Caco-2 (cell line): Measurements from ENCODE around the gene ZC3H18. TPM values are rescaled to one million over a fixed set of nuclear protein-coding genes. Genes with fewer than 3 reads are reported as not detected.

Experiments used
- BruUV-seq: library from RNA; stranded (reverse); fragments of 400-500 nt; replicated peaks from 2 replicates; lab custom pipeline; 2021; lab: Mats Ljungman, UMichigan
- CTCF ChIA-PET: fragments of 300-600 bp; sonication (Branson Sonifier 250); formaldehyde crosslinking; loops from one replicate; lab custom pipeline; 2022; ENCODE audit warnings: antibody characterized with exemption; lab: Charles Lee
- POLR2A ChIA-PET: fragments of 300-600 bp; sonication (Branson Sonifier 250); formaldehyde crosslinking; loops from one replicate; lab custom pipeline; 2022; ENCODE audit warnings: antibody characterized with exemption; lab: Charles Lee
- DNase-seq, 2 experiments: peaks; one replicate each; pipeline versions ENCODE4 v3.0.0 to v3.0.0-alpha.2; 2020 to 2022
- H3K27me3 ChIP-seq: replicated peaks from 2 replicates; pipeline ENCODE4 v1.6.0; 2011; ENCODE audit warnings: low read length; ENCODE audit not compliant: control insufficient read depth, insufficient read depth
- H3K36me3 ChIP-seq: 2 replicates; pipeline ENCODE4 v1.5.1; 2011; ENCODE audit warnings: low read length; ENCODE audit not compliant: control insufficient read depth, insufficient read depth
- H3K4me1 ChIP-seq: fragments of 250-450 bp; sonication (Bioruptor Pico); 2 replicates; pipeline ENCODE4 v1.5.1; 2020; ENCODE audit warnings: mild to moderate bottlenecking
- H3K4me3 ChIP-seq: 2 replicates; pipeline ENCODE4 v1.5.1; 2011; ENCODE audit warnings: low read depth, mild to moderate bottlenecking, control low read depth, low read length
- H3K9me3 ChIP-seq: fragments of 250-450 bp; sonication (Bioruptor Pico); 2 replicates; pipeline ENCODE4 v1.5.1; 2020; ENCODE audit warnings: mild to moderate bottlenecking, moderate library complexity
- H3K27ac Mint-ChIP-seq: one replicate; pipeline ENCODE4 v1.8.0; 2022; ENCODE audit warnings: mixed read lengths; ENCODE audit not compliant: unreplicated experiment
- H3K27me3 Mint-ChIP-seq: one replicate; pipeline ENCODE4 v1.8.0; 2022; ENCODE audit warnings: mixed read lengths; ENCODE audit not compliant: insufficient read depth, unreplicated experiment
- H3K36me3 Mint-ChIP-seq: one replicate; pipeline ENCODE4 v1.8.0; 2022; ENCODE audit warnings: mild to moderate bottlenecking, mixed read lengths; ENCODE audit not compliant: insufficient read depth, unreplicated experiment
- H3K4me1 Mint-ChIP-seq: one replicate; pipeline ENCODE4 v1.8.0; 2022; ENCODE audit warnings: low read depth, mixed read lengths; ENCODE audit not compliant: unreplicated experiment
- H3K4me3 Mint-ChIP-seq: one replicate; pipeline ENCODE4 v1.8.0; 2022; ENCODE audit warnings: mild to moderate bottlenecking, moderate library complexity, mixed read lengths; ENCODE audit not compliant: unreplicated experiment
- H3K9me3 Mint-ChIP-seq: one replicate; pipeline ENCODE4 v1.8.0; 2022; ENCODE audit warnings: mixed read lengths; ENCODE audit not compliant: unreplicated experiment
- CTCF ChIP-seq, 2 experiments: fragments of 200-600 bp in 1 of 2; IDR thresholded peaks; 1 replicate in 1 of 2; 2 replicates in 1 of 2; pipeline versions ENCODE4 v1.5.1 to v1.8.0; 2011 to 2022; ENCODE audit warnings: antibody characterized with exemption in 1 of 2, control low read depth in 1 of 2, inconsistent platforms in 1 of 2, low read depth in 1 of 2, low read length in 1 of 2, mild to moderate bottlenecking in 1 of 2, moderate library complexity in 1 of 2; ENCODE audit not compliant: insufficient read depth in 1 of 2, severe bottlenecking in 1 of 2, unreplicated experiment in 1 of 2
- intact Hi-C: fragments of 100-400 bp; cut with micrococcal nuclease; formaldehyde crosslinking; loops from one replicate; pipeline ENCODE4 v1.10.0; 2022; ENCODE audit not compliant: unreplicated experiment
- total RNA-seq: library from RNA; stranded (reverse); gene quantifications from 2 replicates; pipeline ENCODE4 v1.2.3, GENCODE V29; 2022

Gene ZC3H18
- total RNA-seq, 1 experiment from 2014 or later = 82.0 TPM

- Mint-ChIP-seq H3K4me3 (no peak overlapping the region), H3K27ac (no peak overlapping the region), H3K27me3 (no peaks in the 10 kb centered on the region), H3K9me3 (no peaks in the 10 kb centered on the region), H3K4me1 (no peaks in the 10 kb centered on the region), H3K36me3 (peaks cover 68% of the 10 kb centered on the region)
- ChIA-PET CTCF (no interaction called here), POLR2A (no interaction called here)
- Histone ChIP-seq H3K4me1 (no peaks in the 10 kb centered on the region), H3K9me3 (no peaks in the 10 kb centered on the region), H3K36me3 (peaks cover 10% of the 10 kb centered on the region), H3K4me3 (no peak overlapping the region), H3K27me3 (no peaks in the 10 kb centered on the region)
- intact Hi-C loops = no loop called here
- no peak for TF ChIP-seq CTCF (IDR thresholded peaks at IDR 0.05; ENCODE audit: insufficient read depth in 1 of 2, low read depth in 1 of 2, low read length in 1 of 2, severe bottlenecking in 1 of 2, unreplicated experiment in 1 of 2)
- DNase-seq = no peak
- BruUV-seq = no TSS peak
These were observed 7.0 kb downstream of the ZC3H18 start for GRCh38 chr16:88577166-88577565.

DNA sequence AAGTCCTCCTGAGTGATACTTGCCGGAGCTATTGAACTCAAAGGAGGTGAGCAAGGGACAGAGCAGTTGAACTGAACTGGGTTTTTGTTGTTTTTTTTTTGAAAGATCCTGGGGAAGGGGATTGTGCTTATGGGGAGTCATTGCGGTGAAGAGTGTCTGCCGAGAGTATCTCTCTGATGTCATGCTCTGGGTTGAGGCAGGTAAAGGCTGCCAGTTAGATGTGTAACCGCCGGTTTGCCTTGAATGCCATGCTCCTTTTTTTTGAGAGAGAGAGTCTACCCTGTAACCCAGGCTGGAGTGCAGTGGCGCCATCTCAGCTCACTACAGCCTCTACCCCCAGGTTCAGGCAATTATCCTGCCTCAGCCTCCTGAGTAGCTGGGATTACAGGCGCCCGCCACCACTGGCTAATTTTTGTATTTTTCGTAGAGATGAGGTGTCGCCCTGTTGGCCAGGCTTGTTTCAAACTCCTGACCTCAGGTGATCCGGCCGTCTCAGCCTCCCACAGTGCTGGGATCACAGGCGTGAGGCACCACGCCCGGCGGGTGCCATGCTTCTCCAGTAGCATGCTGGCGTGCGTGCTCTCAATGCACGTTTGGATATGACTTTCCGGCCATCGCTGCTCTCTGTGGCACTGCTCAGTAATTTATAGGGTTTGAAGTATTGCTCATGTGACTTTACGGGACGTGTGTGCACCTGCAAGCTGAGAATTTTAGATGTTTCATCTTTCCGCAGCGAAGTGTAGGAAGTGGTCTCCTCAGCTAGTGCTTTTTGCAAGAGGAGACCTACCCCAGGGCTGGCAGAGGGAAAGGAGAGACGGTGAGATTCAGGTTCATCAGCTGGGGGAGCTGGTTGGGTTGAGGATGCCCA lies 8.5 kb downstream of the ZC3H18 start:
- ChIA-PET CTCF (no interaction called here), POLR2A (no interaction called here)
- Mint-ChIP-seq H3K4me1 (no peaks in the 10 kb centered on the region), H3K9me3 (no peaks in the 10 kb centered on the region), H3K27me3 (no peaks in the 10 kb centered on the region), H3K27ac (no peak overlapping the region), H3K4me3 (no peak overlapping the region), H3K36me3 (peaks cover 59% of the 10 kb centered on the region)
- Histone ChIP-seq H3K4me3 (no peak overlapping the region), H3K36me3 (peaks cover 10% of the 10 kb centered on the region), H3K4me1 (no peaks in the 10 kb centered on the region), H3K9me3 (no peaks in the 10 kb centered on the region), H3K27me3 (no peaks in the 10 kb centered on the region)
- intact Hi-C loops = no loop called here
- BruUV-seq = no TSS peak
- no peak for DNase-seq
- no peak for TF ChIP-seq CTCF (IDR thresholded peaks at IDR 0.05; ENCODE audit: insufficient read depth in 1 of 2, low read depth in 1 of 2, low read length in 1 of 2, severe bottlenecking in 1 of 2, unreplicated experiment in 1 of 2)

- CTCF ChIA-PET = no interaction called here
- intact Hi-C loops = no loop called here
- peaks cover 10% of the 10 kb centered on the region for H3K36me3 ChIP-seq
These were observed 10.2 kb downstream of the ZC3H18 start for GRCh38 chr16:88580371-88580770.

More at GRCh38 chr16:88580371-88580770, 10.2 kb downstream of the ZC3H18 start:
- no peak for DNase-seq
- H3K9me3 ChIP-seq = no peaks in the 10 kb centered on the region
- POLR2A ChIA-PET = no interaction called here
- Mint-ChIP-seq H3K27me3 (no peaks in the 10 kb centered on the region), H3K4me1 (no peaks in the 10 kb centered on the region), H3K9me3 (no peaks in the 10 kb centered on the region), H3K27ac (no peak overlapping the region), H3K36me3 (peaks cover 51% of the 10 kb centered on the region), H3K4me3 (no peak overlapping the region)
- H3K4me1 ChIP-seq = no peaks in the 10 kb centered on the region
- no peak overlapping the region for H3K4me3 ChIP-seq
- no peak for TF ChIP-seq CTCF (IDR thresholded peaks at IDR 0.05; ENCODE audit: insufficient read depth in 1 of 2, low read depth in 1 of 2, low read length in 1 of 2, severe bottlenecking in 1 of 2, unreplicated experiment in 1 of 2)
- H3K27me3 ChIP-seq = no peaks in the 10 kb centered on the region
- no TSS peak for BruUV-seq
